ENCODE measurements around the gene PNLIP.

The PNLIP gene

DNA sequence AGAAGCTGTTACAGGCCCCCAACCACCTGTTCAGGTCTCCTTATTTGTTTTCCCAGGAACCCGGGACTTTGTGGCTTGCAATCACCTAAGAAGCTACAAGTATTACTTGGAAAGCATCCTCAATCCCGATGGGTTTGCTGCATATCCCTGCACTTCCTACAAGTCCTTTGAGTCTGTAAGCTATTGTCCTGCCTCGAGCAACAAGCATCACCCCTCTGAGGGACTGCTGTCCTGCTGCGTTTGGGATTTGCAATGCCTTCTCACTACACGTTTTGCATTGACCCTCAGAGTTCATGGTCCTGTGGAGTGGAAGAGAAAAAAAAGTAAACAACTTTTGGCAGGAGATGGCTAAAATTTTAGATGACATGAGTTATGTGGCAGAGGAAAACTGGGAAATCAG is 54.3 kb downstream of the PNLIP start:
- DNase-seq (ENCODE audit: low read depth): no peak
- no peak overlapping the region for H3K4me3 ChIP-seq (ENCODE audit: low read depth, low read length)

GRCh38 chr10:116602648-116603400 is 57.1 kb downstream of the PNLIP start:
- DNase-seq (ENCODE audit: low read depth): no peak
- no peak overlapping the region for H3K4me3 ChIP-seq (ENCODE audit: low read depth, low read length)
- TF ChIP-seq, protein P1, sequence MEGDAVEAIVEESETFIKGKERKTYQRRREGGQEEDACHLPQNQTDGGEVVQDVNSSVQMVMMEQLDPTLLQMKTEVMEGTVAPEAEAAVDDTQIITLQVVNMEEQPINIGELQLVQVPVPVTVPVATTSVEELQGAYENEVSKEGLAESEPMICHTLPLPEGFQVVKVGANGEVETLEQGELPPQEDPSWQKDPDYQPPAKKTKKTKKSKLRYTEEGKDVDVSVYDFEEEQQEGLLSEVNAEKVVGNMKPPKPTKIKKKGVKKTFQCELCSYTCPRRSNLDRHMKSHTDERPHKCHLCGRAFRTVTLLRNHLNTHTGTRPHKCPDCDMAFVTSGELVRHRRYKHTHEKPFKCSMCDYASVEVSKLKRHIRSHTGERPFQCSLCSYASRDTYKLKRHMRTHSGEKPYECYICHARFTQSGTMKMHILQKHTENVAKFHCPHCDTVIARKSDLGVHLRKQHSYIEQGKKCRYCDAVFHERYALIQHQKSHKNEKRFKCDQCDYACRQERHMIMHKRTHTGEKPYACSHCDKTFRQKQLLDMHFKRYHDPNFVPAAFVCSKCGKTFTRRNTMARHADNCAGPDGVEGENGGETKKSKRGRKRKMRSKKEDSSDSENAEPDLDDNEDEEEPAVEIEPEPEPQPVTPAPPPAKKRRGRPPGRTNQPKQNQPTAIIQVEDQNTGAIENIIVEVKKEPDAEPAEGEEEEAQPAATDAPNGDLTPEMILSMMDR (conservative IDR thresholded peaks at IDR 0.05; ENCODE audit: low read depth, low read length): no peak

More for the DNA sequence above, 54.3 kb downstream of the PNLIP start:
- TF ChIP-seq, protein P1 (conservative IDR thresholded peaks at IDR 0.05; ENCODE audit: low read depth, low read length): no peak

DNA sequence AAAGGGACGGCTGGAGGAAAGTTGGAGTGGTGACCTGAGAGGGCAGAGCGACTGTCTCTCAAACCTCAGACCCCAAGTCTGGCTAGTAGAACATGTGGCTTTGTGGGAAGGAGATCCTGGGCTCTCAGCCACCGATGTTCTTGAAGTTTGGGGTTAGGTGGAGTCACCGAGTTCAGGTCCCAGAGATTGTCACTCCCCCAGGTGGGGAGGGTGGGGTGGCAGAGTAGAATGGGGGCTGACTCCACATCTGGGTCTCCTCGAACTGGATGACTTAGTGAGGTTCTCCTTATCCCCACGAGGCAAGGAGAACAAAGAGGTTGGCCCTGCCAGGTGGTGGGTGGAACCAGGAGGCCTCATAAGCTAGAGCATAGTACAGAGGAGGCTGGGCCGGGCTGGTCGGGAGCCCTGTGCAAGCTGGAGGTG is 60.3 kb downstream of the PNLIP start:
- TF ChIP-seq, protein P1 (conservative IDR thresholded peaks at IDR 0.05; ENCODE audit: low read depth, low read length): no peak
- DNase-seq (ENCODE audit: low read depth): no peak
- H3K4me3 ChIP-seq (ENCODE audit: low read depth, low read length): no peak overlapping the region

DNA sequence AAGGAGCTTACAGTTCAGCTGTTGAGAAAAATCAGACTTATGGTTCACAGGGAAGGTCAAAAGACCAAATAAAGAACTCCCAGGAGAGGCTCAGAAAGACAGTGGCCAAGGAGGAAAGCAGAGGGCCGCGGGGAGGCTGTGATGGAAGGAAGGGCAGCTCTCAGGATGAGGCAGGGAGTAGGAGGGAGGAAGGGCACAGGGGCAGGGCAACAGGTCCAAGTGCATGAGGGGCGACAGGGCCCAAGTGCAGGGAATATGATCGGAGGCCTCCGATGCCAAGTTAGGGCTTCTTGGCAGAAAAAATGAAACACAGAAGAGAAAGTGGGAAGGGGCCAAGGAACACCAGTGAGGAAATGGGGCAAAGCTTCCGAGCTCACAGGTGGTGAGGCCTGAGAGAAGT is 61.6 kb downstream of the PNLIP start:
- TF ChIP-seq, protein P1 (conservative IDR thresholded peaks at IDR 0.05; ENCODE audit: low read depth, low read length): no peak
- H3K4me3 ChIP-seq (ENCODE audit: low read depth, low read length): no peak overlapping the region
- DNase-seq (ENCODE audit: low read depth): no peak

DNA sequence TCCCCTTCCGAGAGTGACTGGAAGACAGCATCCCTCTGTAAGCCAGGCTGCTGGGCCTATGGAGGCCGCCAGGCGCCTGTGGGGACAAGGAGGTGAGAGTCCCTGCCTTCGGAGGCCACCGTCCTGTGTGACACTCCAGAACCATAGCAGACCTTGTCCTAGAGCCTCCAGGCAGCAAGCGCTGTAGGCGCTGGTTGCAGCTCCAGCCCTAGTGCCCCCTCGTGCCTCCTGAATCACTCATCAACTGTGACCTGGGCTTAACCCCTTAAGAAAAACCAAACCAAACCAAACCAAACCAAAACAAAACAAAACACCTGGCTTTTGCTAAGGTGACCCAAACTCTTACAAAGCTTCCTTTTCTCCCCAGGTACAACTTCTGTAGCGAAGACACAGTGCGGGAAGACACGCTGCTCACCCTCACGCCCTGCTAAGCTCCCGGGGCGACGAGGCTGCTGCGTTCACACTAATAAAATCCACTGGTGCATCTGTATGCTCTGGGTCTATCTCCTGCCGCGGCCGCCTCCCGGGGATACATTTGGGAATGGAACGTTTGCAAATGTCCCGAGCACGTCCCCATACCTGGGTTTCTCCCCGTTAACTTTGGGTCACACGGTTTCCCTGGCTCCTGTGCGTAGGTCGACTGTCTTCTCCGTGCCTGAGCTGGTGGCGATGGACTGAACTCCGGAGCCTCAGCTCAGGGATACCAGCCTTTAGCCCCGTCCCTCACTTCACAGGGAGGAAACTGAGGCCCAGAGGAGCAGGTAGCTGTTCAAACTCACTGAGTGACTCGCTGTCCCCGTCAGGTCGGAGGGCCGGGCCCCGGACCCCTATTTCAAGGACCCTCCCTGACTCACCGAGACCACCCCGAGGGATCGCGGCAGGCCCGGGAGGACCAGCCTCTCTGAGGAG is 63.2 kb downstream of the PNLIP start:
- no peak for DNase-seq (ENCODE audit: low read depth)
- H3K4me3 ChIP-seq (ENCODE audit: low read depth, low read length): no peak overlapping the region
- TF ChIP-seq, protein P1 (conservative IDR thresholded peaks at IDR 0.05; ENCODE audit: low read depth, low read length): no peak

DNA sequence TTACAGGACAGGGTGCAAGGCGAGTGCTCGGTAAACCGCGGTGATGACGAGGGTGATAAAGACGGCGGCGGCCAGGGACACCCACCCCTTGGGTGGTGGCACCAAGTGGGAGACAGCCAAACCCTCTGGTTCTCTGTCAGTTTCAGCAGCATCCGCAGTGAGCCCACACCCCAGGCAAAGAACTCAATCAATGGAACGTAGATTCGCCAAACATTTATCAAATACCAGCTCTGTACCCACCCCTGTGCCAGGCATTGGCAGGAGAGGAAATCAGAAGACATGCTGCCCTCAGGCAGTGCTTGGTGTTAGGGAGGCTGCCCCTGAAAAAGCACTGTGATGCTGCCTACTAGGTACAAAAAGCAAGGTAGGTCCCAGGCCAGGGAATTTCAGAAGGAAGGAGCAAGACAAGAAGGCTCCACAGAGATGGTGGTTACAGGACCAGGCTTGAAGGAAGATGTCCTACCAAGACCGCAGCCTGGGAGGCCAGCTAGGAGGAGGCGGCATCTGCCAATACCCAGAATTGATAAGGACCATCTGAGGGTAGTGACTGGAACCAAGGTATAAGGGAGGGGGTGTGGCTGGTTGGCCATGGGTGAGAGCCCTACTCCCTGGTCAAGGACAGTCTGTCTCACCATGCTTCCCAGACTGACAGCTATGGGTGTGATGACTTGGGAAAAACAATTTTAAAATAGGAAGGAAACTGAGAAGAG is 64.9 kb downstream of the PNLIP start:
- TF ChIP-seq, protein P1 (conservative IDR thresholded peaks at IDR 0.05; ENCODE audit: low read depth, low read length): no peak
- no peak for DNase-seq (ENCODE audit: low read depth)
- H3K4me3 ChIP-seq (ENCODE audit: low read depth, low read length): no peak overlapping the region
